GM21447 (cell line): ENCODE results near the gene PARD6B.
"Not testable (repeated sequence)": the region's sequence is repeated elsewhere in the genome, so short reads cannot be mapped to it uniquely, and the experiment has no call there.

Experiments
- ATAC-seq: cut with Tn5 transposase; IDR thresholded peaks from one replicate; pipeline ENCODE4 v1.9.1; 2021; ENCODE audit not compliant: unreplicated experiment

The PARD6B gene

GRCh38 chr20:50731055-50731929 lies at the start of gene PARD6B:
Gene PARD6B, plus strand, starts transcription at chr20:50731580. Its CDS starts 207 bp downstream, at chr20:50731787.
- ATAC-seq = peak; percentile 83

GRCh38 chr20:50682065-50682464 lies 49.3 kb upstream of the PARD6B start:
- no peak for ATAC-seq

GRCh38 chr20:50682947-50683530 lies 48.3 kb upstream of the PARD6B start:
- ATAC-seq = no peak

DNA sequence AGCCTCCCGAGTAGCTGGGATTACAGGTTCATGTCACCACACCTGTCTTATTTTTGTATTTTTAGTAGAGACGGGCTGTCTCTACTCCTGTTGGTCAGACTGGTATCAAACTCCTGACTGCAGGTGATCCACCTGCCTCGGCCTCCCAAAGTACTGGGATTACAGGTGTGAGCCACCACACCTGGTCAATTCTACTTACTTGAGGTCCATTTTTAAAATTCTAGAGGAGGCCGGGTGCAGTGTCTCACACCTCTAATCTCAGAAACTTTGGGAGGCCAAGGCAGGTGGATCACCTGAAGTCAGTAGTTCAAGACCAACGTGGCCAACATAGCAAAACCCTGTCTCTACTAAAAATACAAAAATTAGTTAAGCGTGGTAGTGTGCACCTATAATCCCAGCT lies 47.8 kb upstream of the PARD6B start:
- no peak for ATAC-seq

GRCh38 chr20:50686821-50687220 lies 44.6 kb upstream of the PARD6B start:
- no peak for ATAC-seq

GRCh38 chr20:50688256-50688975 lies 43.0 kb upstream of the PARD6B start:
- ATAC-seq = no peak

- no peak for ATAC-seq
Measured at GRCh38 chr20:50689864-50690649, 41.3 kb upstream of the PARD6B start.

DNA sequence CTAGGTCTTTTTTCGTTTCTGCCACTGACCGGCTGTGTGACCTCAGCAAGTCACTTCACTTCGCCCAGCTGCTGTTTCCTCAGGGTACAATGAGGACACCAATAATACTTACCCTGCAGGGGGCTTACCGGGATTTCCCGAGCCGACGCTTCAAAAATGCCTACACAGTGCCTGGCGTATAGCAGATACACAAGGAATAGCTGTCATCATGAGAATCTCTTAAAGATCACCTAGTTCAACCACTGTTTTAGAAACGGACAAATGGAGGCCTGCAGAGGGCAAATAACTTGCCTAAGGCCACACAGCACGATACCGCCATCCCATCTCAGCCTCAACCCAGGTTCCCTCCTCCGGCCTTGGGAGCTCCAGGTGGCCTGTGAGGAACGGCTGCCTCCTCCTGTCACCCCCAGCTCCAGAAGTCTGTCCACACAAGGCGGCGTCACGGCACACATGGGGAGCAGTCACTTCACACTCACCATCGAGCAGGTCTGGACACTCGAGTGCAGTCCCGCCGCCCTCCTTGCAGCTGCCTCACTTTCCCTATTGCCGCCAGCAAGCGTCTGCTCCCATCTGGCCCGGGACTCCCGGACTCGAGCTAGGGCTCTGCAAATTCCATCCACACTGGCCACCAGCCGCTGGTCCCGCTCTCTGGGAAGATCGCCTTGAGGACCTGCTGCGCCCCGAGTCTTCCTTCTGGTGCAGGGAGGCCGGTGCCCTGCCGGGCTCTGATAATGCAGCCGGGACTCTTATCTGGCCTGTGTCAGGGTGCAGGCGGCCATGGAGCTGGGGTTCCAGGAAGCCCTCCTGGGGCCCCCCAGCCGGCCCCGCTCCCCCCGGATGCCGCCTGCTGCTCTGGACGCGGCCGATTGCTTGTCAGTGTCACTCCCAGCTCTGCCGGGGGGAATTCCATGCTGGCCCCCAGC lies 40.5 kb upstream of the PARD6B start, which contains the start of gene RIPOR3:
TSS of gene RIPOR3 (minus strand) at position 893 of the 923 bp plus-strand sequence. CDS start at position 479, 414 bp downstream.
- ATAC-seq = no peak

DNA sequence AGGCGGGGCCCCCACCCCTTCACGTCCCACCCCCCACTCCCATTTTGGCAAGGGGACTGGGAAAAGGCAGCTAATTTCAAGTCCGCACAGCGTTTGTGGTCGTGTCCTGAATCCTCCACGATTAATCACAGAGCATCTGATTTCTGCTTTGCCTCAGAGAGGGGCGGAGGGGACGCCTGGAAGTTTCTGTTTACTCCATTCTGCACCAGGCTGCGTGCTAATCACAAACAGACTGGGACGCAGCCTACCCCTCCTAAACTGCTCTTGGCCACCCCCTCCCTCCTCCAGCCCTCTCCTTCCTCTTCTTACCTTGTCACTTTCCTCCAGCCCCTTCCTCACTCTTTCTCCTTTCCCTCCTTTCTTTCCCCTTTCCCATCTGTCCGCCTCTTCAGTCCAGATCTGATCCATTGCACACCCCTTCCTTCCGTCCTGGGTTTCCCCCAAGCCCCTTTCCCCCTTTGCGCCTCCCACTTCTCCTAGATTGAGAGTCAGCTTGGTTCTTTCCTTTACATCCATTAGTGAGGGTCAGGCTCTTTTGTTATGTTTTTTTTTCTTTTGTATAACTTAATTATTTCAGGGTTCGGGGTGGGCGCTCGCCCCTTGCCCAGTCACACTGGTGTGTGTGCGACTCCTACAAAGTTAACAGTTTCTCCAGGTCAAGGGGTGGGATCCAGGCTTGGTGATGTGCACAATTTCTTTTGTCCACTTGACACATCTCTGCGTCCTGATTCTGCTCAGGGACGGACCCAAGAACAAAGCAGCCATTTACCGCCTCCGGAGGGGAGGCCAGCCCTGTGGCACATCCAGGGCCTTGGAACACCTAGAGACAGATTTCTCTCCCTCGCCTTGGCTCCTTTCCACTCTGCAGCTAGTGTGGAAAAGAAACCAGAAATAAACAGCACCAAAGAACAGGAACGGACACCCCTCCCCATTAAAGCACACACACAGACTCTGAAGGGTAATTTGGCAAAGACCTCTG lies 39.5 kb upstream of the PARD6B start:
- no peak for ATAC-seq

GRCh38 chr20:50692552-50692933 lies 38.8 kb upstream of the PARD6B start:
- ATAC-seq = no peak

GRCh38 chr20:50693001-50693400 lies 38.4 kb upstream of the PARD6B start:
- no peak for ATAC-seq

- no peak for ATAC-seq
Measured at GRCh38 chr20:50694379-50695134, 36.8 kb upstream of the PARD6B start.

DNA sequence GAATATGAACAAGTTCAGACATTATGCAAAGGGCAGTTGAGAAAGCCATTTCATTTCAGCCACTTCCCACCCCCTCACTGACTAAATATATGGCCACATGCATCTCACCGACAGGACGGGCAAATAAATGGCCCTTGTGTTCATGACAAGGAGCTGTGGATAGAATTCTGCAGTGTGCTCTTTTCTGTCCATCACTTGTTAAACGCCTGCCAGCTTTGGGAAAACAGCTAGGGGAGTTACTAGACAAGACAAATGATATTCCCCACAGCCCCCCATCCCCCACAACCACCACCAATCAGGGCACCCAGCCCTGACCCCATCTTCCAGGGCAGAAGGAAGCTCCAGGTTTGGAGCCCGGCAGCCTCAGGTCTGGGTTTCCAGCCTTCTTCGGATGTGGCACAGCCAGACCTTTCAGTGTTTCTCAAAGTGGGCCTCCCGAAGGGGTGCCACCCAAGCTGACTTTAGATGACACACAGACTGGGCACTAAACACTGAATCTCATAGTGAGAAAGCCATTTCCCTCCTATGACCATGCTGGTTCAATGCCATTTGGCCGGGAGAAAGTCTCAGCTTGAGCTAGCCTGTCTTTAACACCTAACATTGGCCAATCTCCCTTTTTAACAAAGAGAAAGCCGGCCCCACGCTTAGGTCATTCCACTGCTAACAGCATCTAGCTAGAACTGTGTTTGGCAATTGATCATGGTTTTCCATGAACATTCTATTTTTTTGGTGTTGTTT lies 36.1 kb upstream of the PARD6B start:
- no peak for ATAC-seq

DNA sequence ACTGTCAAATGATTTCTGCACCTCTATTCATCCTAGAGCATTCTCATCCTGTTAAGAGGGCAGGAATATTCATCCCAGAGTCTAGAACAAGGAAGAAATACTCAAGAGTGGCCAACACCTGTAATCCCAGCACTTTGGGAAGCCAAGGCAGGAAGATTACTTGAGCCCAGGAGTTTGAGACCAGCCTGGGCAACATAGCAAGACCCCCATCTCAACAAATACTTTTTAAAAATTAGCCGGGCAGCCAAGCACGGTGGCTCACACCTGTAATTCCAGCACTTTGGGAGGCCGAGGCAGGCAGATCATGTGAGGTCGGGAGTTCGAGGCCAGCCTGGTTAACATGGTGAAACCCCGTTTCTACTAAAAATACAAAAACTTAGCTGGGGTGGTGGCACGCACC lies 33.1 kb upstream of the PARD6B start:
- not testable (repeated sequence) for ATAC-seq

GRCh38 chr20:50699688-50700087 lies 31.7 kb upstream of the PARD6B start:
- ATAC-seq = no peak

DNA sequence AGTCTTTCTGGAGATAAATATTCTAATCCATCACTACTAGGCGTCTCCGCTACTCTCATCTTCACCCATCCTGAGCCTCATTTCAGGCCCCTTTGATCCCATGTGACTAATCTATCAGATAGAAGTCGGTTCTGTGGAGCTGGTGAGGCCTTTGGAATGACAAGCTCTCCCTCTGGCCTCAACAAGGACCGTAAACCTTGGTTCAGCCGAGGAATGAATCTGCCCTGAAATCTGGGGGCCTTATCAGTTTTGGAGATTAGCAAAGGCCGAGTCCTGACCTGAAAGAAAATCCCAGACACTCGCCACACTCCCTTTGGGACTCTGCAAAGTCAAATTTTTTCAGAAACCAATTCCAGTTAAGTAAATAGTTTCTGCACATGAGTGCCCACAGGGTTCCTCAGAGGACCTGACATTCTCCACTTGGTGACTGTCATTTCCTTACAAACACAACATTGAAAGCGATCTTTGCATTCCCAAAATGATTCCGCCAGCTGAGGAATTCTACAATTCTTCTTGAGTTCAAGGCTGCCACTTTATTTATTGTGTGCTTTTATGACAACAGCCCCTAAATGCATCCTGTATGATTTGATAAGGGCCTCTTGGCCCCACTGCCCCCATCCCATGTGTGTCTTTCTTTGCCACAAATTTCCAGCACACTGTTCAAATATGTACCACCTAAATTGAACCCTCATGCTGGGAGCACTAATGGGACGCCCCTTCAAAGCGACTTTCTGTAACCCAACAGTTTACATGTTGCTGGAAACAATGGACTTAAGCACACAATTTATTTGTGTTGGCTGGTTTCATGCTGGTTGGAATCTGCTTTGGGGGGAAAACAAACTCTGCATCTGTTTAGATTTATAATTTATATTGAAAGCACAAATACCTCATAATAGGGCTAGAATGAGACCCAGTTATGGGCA lies 30.1 kb upstream of the PARD6B start:
- ATAC-seq = no peak
